ENCODE measurements around the gene ADAP1.

GRCh38 chr7:978416-979091 is 24.1 kb upstream of the ADAP1 start:
- TF ChIP-seq SP1 (IDR thresholded peaks at IDR 0.05; ENCODE audit: low read depth) (no peak), CTCF (IDR thresholded peaks at IDR 0.05 in 2 of 3, conservative IDR thresholded peaks at IDR 0.05 in 1 of 3; ENCODE audit: borderline replicate concordance in 1 of 3, insufficient read depth in 1 of 3, low read depth in 2 of 3, low read length in 2 of 3) (no peak)
